ENCODE measurements around the gene GHRH.

GRCh38 chr20:37236462-37236861, 25.2 kb downstream of the GHRH start:
- TF ChIP-seq POLR2AphosphoS5 (IDR thresholded peaks at IDR 0.05; ENCODE audit: low read depth, low read length) (no peak), TAF1 (IDR thresholded peaks at IDR 0.05; ENCODE audit: low read depth, low read length) (no peak), POLR2A (IDR thresholded peaks at IDR 0.05; ENCODE audit: low read depth, low read length) (no peak), SPI1 (IDR thresholded peaks at IDR 0.05; ENCODE audit: low read depth, low read length) (no peak)
